Daoy (cell line): ENCODE measurements around the gene NRCAM. TPM values are rescaled to one million over a fixed set of nuclear protein-coding genes. Genes with fewer than 3 reads are reported as not detected.

Source experiments
- DNase-seq: peaks from one replicate; pipeline ENCODE4 v3.0.0-alpha.2; 2015; ENCODE audit warnings: low read depth
- total RNA-seq: library from RNA; depleted of rRNA; stranded (reverse); fragments of >200 nt; shearing (Covaris generic); gene quantifications from 2 replicates; pipeline ENCODE4 v1.2.3, GENCODE V29; 2014

NRCAM gene
- total RNA-seq, 1 experiment from 2014 or later, result 0.11 TPM

DNA sequence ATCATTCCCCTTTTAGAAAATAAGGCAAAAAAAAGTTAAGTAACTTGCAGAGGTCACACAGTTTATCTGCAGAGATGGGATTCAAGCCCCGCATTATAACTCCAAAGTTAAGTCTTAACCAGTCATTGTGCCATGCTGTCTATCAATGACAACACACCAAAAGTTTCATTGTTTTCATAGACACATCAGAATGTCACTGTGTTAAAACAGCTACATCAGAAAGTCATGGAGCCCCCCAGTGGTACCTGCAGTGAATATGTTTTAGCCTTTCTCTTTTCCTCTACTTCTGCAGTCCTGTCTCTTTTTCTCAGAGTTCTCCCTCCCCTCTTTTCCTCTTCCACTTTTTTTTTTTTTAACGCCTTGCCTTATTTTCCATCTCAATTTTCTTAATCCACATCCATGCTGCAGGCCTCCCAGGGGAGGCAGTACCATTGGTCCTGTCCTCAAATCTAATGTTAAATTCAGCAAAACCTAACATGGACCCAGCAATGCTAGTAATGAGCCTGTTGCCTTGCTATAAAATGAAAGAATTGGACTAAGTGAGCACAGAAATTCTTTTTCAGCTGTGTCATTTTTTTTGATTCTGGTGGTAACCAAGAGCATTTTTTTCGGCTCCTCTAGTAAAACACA, 3.8 kb upstream of the NRCAM start:
- peak; percentile 44 for DNase-seq

- no peak for DNase-seq
These were observed 1.6 kb upstream of the NRCAM start for GRCh38 chr7:108457871-108458270.

GRCh38 chr7:108456845-108457540, 757 bp upstream of the NRCAM start:
- no peak for DNase-seq

- no peak for DNase-seq
These were observed 662 bp downstream of the NRCAM start for GRCh38 chr7:108455551-108455997.

GRCh38 chr7:108454674-108455550, 1.3 kb downstream of the NRCAM start:
- DNase-seq, result peak; percentile 56

- no peak for DNase-seq
These were observed 1.9 kb downstream of the NRCAM start for GRCh38 chr7:108454317-108454673.

DNA sequence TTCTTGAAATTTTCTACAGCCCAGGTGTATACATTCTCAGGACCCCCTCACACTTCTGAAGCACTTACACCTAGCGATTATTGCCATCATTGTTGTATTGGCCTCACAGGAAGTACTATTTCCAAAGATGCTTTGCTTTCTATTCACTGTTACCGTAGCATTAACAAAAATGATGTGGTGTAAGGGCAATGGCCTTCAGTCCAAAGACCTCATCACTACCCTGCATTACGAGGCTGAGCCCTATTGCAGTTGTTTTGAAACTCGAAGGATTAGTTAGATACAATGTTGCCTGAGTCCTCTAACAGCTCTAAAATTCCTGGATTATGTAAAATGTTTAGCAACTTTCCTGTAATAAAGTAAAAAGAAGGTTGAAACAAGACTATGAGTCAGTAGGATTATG, 2.9 kb downstream of the NRCAM start:
- no peak for DNase-seq

GRCh38 chr7:108452707-108453106, 3.5 kb downstream of the NRCAM start:
- peak; percentile 33 for DNase-seq

- no peak for DNase-seq
These were observed 4.9 kb downstream of the NRCAM start for GRCh38 chr7:108451296-108451848.

GRCh38 chr7:108450160-108450559, 6.1 kb downstream of the NRCAM start:
- no peak for DNase-seq

DNA sequence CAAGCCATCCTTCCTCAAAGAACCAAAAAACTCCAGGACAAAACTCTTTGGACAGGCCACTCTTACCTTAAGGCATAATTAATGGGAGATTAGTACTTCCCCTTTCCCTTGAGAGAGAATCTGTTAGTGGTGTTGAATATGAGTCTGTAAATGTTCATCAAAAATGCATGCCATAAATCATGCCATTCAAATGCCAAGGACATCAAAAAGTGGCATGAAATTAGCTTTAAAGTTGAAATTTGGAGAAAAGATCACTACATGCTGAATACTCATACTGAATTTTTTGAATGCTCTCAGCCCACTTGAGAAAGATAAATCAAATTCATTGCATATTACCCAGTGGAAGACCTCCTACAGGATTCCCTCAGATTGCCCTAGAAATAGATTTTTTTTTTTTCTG, 6.7 kb downstream of the NRCAM start:
- DNase-seq, result no peak

- no peak for DNase-seq
These were observed 7.4 kb downstream of the NRCAM start for GRCh38 chr7:108448584-108449505.

DNA sequence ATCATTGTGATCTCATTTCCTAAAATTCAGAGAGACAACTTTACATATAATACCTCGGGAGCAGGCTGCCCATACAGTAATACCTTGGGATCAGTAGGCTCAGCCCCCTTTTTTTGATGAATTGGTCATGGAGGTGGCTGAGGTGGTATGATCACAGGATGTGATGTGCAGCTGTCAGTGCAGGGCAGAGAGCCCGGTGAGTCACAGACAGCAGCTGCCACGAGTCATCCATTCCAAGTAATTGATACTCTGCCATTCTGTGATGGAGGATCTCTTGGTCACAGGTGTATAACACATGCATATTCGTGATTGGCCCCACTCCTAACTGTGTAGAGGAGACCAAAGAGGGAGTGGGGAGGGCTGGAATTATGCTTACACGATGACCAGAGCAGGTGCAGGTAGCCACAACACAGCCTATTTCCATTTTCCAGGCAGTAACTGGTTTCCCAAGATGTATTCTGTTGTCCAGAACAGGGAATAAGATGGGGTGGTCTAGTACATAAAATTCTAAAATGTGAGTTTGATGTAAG, 14.1 kb downstream of the NRCAM start:
- DNase-seq, result peak; percentile 51

- DNase-seq, result no peak
These were observed 14.8 kb downstream of the NRCAM start for GRCh38 chr7:108441392-108441955.

GRCh38 chr7:108440613-108441012, 15.6 kb downstream of the NRCAM start:
- no peak for DNase-seq

- no peak for DNase-seq
These were observed 19.3 kb downstream of the NRCAM start for GRCh38 chr7:108436906-108437305.

- no peak for DNase-seq
These were observed 22.2 kb downstream of the NRCAM start for GRCh38 chr7:108434010-108434409.

- no peak for DNase-seq
These were observed 25.1 kb downstream of the NRCAM start for GRCh38 chr7:108431099-108431498.

DNA sequence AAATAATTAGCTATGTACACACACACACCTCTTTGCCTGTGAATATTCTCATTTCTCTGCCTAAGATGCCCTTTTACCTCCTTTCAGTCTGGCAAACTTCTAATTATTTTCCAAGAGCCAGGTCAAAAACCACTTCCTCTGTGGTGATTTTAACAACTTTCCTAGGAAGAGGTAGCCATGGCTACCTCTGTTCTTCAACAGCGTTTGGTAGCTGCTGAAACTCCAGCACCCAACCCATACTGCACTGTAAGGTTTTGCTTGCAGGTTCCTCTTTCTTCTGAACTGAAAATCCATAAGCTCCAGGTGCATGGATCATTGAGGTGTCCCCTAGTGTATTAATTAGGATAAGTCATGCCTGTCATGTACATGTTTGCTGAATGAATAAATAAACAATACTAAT, 25.6 kb downstream of the NRCAM start:
- DNase-seq, result peak; percentile 25

GRCh38 chr7:108427766-108428165, 28.5 kb downstream of the NRCAM start:
- no peak for DNase-seq
